Femur (tissue), 1 donor: ENCODE results near the gene GAREM1.
A peak's percentile ranks its signal among the peaks of the same experiment; 100 is the strongest.

Experiments
- DNase-seq: peaks from one replicate; pipeline ENCODE4 v3.0.0-alpha.2; 2017

Gene GAREM1

DNA sequence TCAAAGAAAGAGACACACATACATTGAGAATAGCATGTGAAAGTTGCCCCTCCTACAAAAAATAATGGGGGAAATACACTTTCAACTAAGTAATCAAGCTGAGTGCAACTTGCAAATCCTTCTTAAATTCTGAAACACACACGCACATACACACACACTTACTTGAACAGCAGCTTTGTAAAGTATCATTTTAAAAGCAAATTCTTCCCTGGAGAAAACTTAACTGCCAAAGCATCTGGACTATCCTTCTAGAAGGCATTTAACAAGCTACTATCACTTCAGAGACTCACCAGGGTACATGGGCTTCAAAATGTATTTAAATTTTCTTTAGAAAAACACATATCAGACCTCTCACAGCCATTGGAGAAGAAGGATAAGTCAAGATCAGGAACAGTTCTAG is 15.3 kb downstream of the GAREM1 start:
- no peak for DNase-seq

- no peak for DNase-seq
Measured at GRCh38 chr18:32454593-32454992, 16.1 kb downstream of the GAREM1 start.

DNA sequence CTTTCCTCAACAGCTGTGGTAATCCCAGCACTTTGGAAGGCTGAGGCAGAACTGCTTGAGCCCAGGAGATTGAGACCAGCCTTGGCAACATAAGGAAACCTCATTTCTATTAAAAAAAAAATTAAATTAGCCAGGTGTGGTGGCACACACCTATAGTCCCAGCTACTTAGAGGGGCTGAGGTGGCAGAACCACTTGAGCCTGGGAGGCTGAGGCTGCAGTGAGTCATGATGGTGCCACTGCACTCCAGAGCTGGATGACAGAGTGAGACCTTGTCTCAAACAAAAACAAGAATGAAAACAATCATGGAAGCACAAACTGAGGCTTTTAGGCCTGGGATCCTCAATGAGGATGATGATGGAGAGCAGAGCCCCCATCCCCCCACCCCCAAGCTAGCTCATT is 19.8 kb downstream of the GAREM1 start:
- DNase-seq = no peak

DNA sequence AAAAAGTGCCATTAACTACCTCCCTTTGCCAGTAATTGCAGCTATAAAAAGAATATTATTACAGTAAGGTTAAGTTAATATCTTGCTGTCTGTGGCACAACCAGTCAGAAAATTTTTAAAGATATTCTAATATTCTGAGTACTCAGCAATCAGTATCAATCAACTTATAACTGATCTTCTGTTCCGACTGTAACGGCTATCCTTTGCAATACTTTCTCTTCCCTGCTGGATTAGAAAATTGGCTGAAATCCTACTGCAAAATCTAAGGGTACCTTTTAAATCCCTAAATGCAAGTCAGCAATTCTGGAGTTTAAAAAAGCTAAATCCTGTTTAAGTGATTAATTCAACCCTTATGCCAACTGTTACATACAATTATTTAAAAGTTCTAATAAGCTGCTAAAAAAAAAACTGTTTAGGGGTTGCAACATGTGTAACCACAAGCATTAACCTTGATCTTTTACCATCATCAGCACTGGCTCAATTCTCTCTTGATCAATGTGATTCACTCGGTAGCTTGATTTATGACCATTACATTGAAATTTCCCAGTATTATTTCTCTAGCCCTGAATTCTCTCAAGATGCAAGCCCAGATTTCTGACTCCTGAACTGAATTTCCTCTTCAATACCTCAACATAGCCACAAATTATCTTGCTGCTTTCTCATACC is 20.5 kb downstream of the GAREM1 start:
- DNase-seq = no peak

DNA sequence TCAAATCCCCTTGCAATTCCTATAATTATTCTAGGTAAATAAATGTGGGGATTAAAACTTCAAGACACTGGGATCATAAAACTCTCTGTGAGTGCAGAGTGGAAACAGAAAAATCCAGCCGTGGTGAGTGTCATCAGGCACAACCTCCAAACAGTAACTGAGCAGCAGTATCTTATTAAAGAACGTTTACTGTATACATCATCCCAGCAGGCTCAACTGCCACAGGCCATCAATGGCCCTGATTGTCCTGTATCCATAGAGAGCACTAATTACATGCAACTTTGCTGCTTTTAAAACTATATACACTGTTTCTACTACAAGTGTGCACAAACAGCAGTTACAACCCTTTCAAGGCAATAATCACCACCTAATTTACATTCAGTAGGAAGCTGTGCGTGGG is 23.9 kb downstream of the GAREM1 start:
- no peak for DNase-seq

DNA sequence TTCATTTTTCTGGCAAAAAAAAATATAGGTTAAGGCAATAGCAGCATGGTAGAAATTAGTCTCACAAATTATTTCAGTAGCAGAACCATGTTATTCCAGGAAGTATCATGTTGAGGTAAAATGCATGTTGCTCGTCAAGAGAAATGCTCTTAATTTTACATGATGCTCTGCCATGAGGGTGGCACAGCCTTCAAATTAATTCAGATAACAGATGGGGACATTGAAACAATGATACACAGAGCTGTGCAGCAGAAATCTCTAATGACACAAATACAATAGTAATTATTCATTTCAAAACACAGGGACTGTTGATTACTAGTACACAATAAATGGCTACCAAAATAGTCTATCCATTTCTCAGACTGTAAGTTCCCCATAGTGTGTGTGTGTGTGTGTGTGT is 24.8 kb downstream of the GAREM1 start:
- no peak for DNase-seq

- DNase-seq = no peak
Measured at GRCh38 chr18:32443706-32444215, 26.9 kb downstream of the GAREM1 start.

DNA sequence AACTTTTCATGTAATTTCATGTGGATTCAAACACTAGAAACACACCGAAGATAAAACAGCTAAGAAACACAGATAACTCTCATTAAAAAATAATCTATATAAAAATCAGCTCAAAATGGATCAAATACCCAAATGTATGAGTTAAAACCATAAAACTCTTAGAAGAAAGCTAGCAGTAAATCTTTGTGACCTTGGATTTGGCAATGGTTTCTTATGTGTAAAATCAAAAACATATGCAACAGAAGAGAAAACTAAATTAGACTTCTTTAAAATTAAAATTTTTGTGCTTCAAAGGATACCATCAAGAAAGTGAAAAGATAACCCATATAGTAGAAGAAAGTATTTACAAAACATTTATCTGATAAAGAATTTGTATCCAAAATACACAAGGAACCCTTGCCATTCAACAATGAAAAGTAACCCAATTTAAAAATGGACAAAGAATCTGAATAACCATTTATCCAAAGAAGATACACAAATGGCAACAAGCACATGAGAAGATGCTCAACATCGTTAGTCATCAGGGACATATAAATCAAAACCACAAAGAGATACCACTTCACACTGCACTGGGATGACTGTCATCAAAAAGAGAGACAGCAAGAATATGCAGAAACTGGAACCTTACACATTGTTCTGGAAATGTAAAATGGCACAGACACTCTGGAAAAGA is 27.5 kb downstream of the GAREM1 start:
- DNase-seq = no peak

GRCh38 chr18:32442575-32442974 is 28.1 kb downstream of the GAREM1 start:
- no peak for DNase-seq

DNA sequence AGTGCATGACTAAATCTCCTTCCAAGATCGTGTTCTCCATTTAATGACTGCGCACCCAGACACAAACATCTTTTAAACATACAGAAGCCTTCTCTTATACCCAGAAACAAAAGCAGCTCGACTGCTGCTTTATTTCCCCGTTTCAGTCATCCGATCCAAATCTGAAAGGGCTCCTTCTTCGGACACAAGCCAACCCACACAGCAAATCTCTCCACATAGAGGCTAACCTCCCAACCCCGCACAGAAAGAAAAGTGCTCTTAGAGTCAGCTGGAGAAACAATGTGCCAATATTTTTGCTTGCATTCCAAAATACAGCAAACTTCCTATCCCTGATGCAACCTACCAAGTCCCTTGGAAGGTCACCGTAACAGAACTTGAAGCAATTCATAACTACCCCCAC is 29.1 kb downstream of the GAREM1 start:
- DNase-seq = peak; percentile 30

DNA sequence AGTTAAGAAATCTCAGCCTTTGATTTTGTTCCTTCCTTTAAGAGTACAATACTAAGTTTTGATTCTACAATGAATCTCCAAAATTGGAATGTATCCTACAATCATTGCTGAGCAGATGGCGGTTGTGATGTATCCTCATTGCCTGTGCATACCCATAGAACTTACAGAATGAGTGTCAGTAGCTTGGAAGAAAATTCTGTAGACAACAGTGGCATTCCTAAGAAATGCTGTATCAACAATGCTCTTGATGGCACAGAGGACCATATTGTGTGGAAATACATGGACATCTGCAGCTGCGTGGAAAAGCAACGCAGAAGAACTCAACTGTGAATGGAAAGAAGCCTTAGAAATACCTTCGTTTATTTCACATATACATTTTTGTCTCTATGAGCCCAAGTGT is 30.2 kb downstream of the GAREM1 start:
- no peak for DNase-seq

DNA sequence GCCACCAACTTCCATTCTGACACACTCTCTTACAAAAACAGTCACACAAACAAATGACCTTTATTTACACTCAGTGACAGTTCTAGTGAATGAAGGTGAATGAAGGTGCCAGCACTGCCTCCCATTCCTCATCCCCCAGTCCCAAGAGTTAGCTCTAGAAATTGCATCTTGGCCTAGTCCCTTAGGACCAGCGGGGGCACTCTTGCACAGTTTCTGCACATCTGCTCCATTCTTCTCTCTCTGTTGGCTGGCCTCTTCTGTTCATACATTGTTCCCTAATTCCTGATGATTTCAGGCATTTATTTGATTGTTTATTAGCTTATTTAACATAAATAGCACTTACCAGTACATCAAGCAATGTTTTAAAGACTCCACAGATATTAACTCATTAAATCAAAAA is 30.9 kb downstream of the GAREM1 start:
- no peak for DNase-seq

DNA sequence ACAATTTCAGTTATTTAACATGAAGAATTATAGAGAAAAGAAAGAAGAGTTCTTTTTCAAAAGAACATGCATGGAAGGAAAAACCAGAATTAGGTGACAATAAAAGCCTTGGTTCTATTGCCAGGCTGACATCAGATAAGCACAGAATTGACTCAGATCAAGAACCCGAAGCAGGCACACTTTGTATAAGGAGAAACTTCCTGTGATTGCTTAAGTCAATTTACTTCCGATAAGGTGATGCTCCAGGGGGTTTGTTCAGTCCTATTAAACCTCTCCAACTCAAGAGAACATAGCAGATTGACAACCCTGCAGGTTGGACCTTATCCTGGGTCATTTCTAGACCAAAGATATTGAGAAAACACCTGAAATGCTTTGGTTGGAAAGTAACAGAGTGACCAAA is 31.4 kb downstream of the GAREM1 start:
- no peak for DNase-seq

DNA sequence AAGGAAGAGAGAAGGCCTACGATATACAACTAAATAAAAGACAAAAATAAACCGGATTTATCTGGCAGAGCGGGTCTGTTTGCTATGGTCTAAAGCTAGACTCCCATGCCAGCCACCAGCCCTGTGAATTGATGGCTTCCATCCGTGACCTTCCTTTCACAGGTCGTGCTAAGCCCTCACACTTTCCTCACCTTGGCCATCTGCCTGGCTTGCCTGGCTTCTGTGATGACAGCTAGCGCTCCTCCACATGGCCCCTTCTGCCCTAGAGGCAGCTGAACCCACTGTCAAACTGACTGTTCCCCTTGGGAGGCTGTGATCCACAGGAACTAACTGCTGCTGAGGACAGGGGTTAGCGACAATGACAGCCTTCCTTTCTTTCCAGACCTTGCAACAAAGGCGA is 32.5 kb downstream of the GAREM1 start:
- no peak for DNase-seq

- DNase-seq = no peak
Measured at GRCh38 chr18:32437100-32437834, 33.4 kb downstream of the GAREM1 start.

DNA sequence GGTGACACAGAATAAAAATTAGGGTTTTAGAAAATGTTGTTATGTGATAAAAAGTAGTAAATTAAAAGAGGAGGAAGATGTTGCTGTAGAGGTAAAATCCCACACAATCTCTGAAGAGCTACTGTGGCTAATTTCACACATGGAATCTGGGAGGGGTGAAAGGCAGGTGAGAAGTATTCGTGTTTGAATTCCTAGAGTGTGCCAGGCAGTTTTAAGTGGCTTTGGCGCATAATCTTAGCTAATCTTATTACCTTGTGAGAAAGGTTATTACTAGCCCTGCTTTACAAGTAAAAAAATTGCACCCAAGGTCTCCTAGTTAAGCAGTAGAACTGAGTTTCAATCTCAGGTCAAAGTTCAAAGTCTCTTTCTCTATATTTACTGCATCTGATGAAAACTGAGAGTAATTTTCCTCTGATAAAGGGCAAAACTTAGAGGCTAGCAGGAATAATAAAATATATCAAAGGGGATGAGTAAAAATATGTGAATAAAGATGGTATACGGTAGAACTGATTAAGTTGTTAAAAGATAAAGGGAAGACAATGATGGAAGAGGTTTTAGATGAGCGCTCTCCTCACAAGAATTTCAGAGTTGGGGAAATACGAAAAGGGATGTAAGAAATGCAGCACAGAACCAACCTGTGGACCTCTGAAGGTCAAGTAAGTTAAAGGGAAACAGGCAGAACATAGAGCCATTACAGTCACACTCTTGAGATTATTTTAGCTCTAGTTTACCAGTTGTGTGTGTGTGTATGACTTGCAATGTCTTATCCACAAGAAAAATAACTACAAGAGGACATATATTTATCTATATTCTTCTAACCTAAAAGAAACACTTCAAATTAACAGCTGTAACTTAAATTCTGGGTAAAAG is 34.8 kb downstream of the GAREM1 start:
- no peak for DNase-seq

GRCh38 chr18:32431753-32432152 is 38.9 kb downstream of the GAREM1 start:
- no peak for DNase-seq

- DNase-seq = no peak
Measured at GRCh38 chr18:32429402-32429801, 41.3 kb downstream of the GAREM1 start.

DNA sequence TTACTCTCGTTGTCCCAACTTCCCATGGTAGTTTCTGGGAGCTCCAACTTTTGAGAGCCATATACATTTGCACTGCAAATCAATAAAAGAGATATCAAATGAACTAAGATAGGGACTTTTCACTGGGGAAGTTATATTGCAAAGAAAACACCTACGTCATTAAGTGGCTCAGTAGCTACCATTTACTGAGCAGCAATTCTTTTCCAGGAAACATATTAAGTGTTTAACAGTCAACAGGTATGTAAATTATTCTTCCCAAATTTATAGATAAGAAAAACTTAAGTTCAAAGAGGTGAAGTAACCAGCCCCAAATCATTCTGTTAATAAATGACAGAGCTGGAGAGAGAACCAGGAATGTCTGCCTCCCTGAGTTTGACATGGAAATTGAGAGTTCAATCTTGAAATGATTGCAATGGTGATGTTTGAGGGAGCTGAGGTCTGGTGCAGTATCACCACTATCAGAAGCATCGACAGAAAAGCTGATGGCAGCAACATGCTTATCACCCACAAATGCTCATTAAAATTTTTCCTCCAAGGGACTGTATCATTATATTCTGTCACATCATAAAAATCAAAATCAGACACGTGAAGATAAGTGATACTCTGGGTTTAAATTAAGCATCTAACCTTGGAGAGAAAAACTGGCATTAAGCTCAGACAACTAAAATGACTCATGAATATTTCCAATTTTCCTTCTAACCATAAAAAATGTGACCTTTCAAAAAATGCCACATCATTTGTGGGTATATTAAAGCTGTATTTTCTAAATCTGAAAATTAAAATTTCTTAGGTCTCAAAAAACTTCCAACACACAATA is 43.4 kb downstream of the GAREM1 start:
- DNase-seq = no peak

DNA sequence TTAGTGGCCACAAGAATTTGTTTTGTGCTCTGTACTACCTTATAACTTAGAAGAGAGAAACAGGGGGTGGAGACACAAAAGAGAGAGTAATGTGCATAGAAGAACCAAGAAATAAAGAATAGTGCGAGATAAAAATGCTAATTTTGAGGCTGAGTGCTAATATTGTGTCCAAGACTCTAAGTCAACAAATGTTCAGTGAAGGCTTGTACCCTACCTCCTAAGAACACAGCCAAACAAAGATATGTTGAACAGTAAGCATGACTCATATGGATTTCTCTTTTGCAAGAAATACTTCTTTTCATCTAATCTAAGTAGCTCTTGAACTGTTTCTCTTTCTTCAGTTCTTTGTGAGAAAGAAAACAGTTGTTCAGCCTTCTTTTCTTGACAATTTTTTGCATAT is 45.2 kb downstream of the GAREM1 start:
- no peak for DNase-seq

GRCh38 chr18:32424696-32425095 is 46.0 kb downstream of the GAREM1 start:
- DNase-seq = no peak
